ENCODE data around the gene VAV3.

DNA sequence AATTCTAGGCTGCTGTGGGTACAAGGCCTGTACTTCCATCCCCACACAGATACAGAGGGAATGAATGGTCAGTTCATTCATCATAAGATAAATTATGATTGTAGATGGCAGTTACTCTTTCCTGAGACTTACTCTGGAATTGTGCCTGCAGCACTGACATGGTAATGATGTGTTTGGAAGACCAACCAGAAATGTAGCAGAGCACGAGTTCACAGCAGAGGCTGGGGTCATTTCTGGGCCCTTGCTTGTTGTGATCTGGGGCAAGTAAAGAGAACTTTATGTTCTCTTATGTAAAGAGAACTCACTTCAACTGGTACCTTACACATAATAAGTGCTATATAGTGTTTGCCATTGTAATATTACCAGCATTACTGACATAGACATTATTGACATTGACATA lies 412.2 kb downstream of the VAV3 start:
- TF ChIP-seq CTCF (IDR thresholded peaks at IDR 0.05) (no peak), POLR2A (IDR thresholded peaks at IDR 0.05) (no peak)
